OCI-LY1 (cell line): ENCODE data around the gene CTTNBP2NL.
"Not testable (repeated sequence)": the region's sequence is repeated elsewhere in the genome, so short reads cannot be mapped to it uniquely, and the experiment has no call there.

Experiments used
- H2AFZ ChIP-seq: fragments of 200-600 bp; sonication (generic), shearing (Covaris generic); 2 replicates; pipeline ENCODE4 v1.6.0; 2014; ENCODE audit warnings: antibody characterized with exemption, mild to moderate bottlenecking, low read length
- H3F3A ChIP-seq: fragments of 200-600 bp; sonication (generic), shearing (Covaris generic); 2 replicates; pipeline ENCODE4 v1.6.0; 2014; ENCODE audit warnings: mild to moderate bottlenecking, antibody characterized with exemption, low read length, moderate library complexity; ENCODE audit not compliant: insufficient read depth
- H3K27ac ChIP-seq: fragments of 200-600 bp; sonication (generic); 2 replicates; pipeline ENCODE4 v1.5.1; 2014; ENCODE audit warnings: low read length, mixed run types, mild to moderate bottlenecking, low read depth; ENCODE audit not compliant: poor library complexity, severe bottlenecking
- H3K27me3 ChIP-seq: fragments of 200-600 bp; sonication (generic); 2 replicates; pipeline ENCODE4 v1.6.0; 2014; ENCODE audit warnings: antibody characterized with exemption, mild to moderate bottlenecking, low read length, moderate library complexity; ENCODE audit not compliant: insufficient read depth
- H3K36me3 ChIP-seq: fragments of 200-600 bp; sonication (generic); 2 replicates; pipeline ENCODE4 v1.6.1; 2014; ENCODE audit warnings: mild to moderate bottlenecking, antibody characterized with exemption, low read length, moderate library complexity, mixed read lengths; ENCODE audit not compliant: insufficient read depth
- H3K4me1 ChIP-seq: fragments of 200-600 bp; sonication (generic); 2 replicates; pipeline ENCODE4 v1.5.1; 2014; ENCODE audit warnings: mild to moderate bottlenecking, low read length, moderate library complexity; ENCODE audit not compliant: insufficient read depth, severe bottlenecking
- H3K4me2 ChIP-seq: fragments of 200-600 bp; sonication (generic), shearing (Covaris generic); 2 replicates; pipeline ENCODE4 v1.6.1; 2014; ENCODE audit warnings: low read length
- H3K4me3 ChIP-seq: fragments of 200-600 bp; sonication (generic); 2 replicates; pipeline ENCODE4 v1.5.1; 2014; ENCODE audit warnings: low read length, low read depth, mild to moderate bottlenecking, mixed read lengths; ENCODE audit not compliant: poor library complexity, severe bottlenecking
- H3K79me2 ChIP-seq: fragments of 200-600 bp; shearing (Covaris generic); 2 replicates; pipeline ENCODE4 v1.6.1; 2016; ENCODE audit warnings: mixed run types, low read length, mixed read lengths; ENCODE audit not compliant: insufficient read depth
- H3K9ac ChIP-seq: fragments of 200-600 bp; sonication (generic), shearing (Covaris generic); 2 replicates; pipeline ENCODE4 v1.6.1; 2014; ENCODE audit warnings: mild to moderate bottlenecking, low read length, mixed read lengths
- H3K9me2 ChIP-seq: fragments of 200-600 bp; sonication (generic), shearing (Covaris generic); 2 replicates; pipeline ENCODE4 v1.6.1; 2014; ENCODE audit warnings: low read depth, mild to moderate bottlenecking, low read length, mixed read lengths
- H3K9me3 ChIP-seq: fragments of 200-600 bp; shearing (Covaris generic); 2 replicates; pipeline ENCODE4 v1.6.1; 2014; ENCODE audit warnings: low read length, mixed read lengths
- H4K20me1 ChIP-seq: fragments of 200-600 bp; sonication (generic), shearing (Covaris generic); 2 replicates; pipeline ENCODE4 v1.6.0; 2016; ENCODE audit warnings: mild to moderate bottlenecking, low read length; ENCODE audit not compliant: insufficient read depth
- EZH2 ChIP-seq: fragments of 200-600 bp; sonication (generic), shearing (Covaris generic); IDR thresholded peaks from 2 replicates; pipeline ENCODE4 v1.8.0; 2017; ENCODE audit warnings: borderline replicate concordance, mixed run types, mild to moderate bottlenecking, antibody characterized with exemption, low read length, moderate library complexity, mixed read lengths
- TF ChIP-seq, protein P1 (sequence below): fragments of 200-600 bp; sonication (generic), shearing (Covaris generic); IDR thresholded peaks from 2 replicates; pipeline ENCODE4 v1.5.1; 2017; ENCODE audit warnings: mild to moderate bottlenecking, antibody characterized with exemption, low read length, moderate library complexity, mixed read lengths

Gene CTTNBP2NL

DNA sequence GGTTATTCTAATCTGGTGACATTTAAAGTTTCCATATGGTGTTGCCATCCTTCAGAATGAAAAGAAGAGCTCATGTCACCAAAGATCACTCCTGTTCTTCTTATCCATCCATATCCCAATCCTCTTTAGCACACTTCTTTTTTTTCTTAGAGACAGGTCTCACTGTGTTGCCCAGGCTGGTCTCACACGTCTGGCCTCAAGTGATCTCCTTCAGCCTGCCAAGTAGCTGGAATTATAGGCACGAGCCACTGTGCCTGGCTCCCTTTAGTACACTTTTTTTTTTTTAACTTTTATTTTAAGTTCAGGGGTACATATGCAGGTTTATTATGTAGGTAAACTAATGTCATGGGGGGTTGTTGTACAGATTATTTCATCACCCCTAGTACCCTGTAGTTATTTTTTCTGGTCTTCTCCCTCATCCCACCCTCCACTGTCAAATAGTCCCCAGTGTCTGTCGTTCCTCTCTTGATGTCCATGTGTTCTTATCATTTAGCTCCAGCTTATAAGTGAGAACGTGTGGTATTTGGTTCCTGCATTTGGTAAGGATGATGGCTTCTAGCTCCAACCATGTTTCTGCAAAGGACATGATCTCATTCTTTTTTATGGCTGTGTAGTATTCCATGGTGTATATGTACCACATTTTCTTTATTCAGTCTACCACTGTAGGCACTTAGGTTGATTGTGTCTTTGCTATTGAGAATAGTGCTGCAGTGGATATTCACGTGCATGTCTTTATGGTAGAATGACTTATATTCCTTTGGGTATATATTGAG is 40.6 kb downstream of the CTTNBP2NL start:
- no peaks in the 10 kb centered on the region for H3K9me3 ChIP-seq
- H3K36me3 ChIP-seq: no peaks in the 10 kb centered on the region
- no peaks in the 10 kb centered on the region for H3K9me2 ChIP-seq
- H3K4me3 ChIP-seq: no peak overlapping the region
- H2AFZ ChIP-seq: no peak overlapping the region
- H3F3A ChIP-seq: no peaks in the 10 kb centered on the region
- no peaks in the 10 kb centered on the region for H4K20me1 ChIP-seq
- H3K4me1 ChIP-seq: no peaks in the 10 kb centered on the region
- H3K27me3 ChIP-seq: no peaks in the 10 kb centered on the region
- H3K9ac ChIP-seq: no peak overlapping the region
- no peaks in the 10 kb centered on the region for H3K79me2 ChIP-seq
- TF ChIP-seq, protein P1, sequence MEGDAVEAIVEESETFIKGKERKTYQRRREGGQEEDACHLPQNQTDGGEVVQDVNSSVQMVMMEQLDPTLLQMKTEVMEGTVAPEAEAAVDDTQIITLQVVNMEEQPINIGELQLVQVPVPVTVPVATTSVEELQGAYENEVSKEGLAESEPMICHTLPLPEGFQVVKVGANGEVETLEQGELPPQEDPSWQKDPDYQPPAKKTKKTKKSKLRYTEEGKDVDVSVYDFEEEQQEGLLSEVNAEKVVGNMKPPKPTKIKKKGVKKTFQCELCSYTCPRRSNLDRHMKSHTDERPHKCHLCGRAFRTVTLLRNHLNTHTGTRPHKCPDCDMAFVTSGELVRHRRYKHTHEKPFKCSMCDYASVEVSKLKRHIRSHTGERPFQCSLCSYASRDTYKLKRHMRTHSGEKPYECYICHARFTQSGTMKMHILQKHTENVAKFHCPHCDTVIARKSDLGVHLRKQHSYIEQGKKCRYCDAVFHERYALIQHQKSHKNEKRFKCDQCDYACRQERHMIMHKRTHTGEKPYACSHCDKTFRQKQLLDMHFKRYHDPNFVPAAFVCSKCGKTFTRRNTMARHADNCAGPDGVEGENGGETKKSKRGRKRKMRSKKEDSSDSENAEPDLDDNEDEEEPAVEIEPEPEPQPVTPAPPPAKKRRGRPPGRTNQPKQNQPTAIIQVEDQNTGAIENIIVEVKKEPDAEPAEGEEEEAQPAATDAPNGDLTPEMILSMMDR: no peak
- no peak for TF ChIP-seq EZH2
- no peak overlapping the region for H3K4me2 ChIP-seq
- no peak overlapping the region for H3K27ac ChIP-seq

DNA sequence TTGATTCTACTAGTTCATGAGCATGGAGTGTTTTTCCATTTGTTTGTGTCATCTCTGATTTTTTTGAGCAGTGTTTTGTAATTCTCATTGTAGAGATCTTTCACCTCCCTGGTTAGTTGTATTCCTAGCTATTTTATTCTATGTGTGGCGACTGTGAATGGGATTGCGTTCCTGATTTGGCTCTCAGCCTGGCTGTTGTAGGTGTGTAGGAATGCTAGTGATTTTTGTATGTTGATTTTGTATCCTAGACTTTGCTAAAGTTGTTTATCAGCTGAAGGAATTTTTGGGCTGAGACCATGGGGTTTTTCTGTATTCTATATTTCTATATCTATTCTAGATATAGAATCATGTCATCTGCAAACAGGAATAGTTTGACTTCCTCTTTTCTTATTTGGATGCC is 42.1 kb downstream of the CTTNBP2NL start:
- not testable (repeated sequence) for H3K36me3 ChIP-seq, H3K4me3 ChIP-seq, H3K4me2 ChIP-seq, H3K9me2 ChIP-seq, H3K27ac ChIP-seq, H3K9ac ChIP-seq, H3F3A ChIP-seq, H3K9me3 ChIP-seq, H3K4me1 ChIP-seq, H2AFZ ChIP-seq, H4K20me1 ChIP-seq, H3K27me3 ChIP-seq, H3K79me2 ChIP-seq

DNA sequence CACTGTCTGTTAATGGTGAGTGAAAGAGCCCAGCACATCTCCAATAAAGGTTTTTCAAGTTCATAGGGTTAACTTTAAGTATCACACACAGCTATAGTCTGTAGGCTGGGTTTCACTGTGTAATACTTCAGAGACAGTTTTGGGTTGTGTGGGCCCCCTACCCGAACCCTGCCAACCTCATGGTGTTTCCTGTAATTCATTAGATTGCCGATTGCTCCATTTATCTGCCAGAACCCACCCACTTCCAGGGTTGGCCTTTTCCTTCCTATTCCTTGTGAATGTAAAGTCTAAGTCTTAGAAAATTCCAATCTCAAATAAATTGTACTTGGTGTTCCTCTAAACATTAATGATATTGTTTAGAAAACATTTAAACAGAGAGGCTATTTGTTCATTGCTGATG is 43.6 kb downstream of the CTTNBP2NL start:
- Histone ChIP-seq H4K20me1 (no peaks in the 10 kb centered on the region), H3K27me3 (no peaks in the 10 kb centered on the region), H3F3A (no peaks in the 10 kb centered on the region), H3K36me3 (no peaks in the 10 kb centered on the region), H3K9me2 (no peaks in the 10 kb centered on the region), H3K4me3 (no peak overlapping the region), H3K9ac (no peak overlapping the region), H3K79me2 (no peaks in the 10 kb centered on the region), H3K4me1 (no peaks in the 10 kb centered on the region), H3K9me3 (no peaks in the 10 kb centered on the region), H2AFZ (no peak overlapping the region), H3K4me2 (no peak overlapping the region), H3K27ac (no peak overlapping the region)
- no peak for TF ChIP-seq EZH2
- TF ChIP-seq, protein P1: no peak

DNA sequence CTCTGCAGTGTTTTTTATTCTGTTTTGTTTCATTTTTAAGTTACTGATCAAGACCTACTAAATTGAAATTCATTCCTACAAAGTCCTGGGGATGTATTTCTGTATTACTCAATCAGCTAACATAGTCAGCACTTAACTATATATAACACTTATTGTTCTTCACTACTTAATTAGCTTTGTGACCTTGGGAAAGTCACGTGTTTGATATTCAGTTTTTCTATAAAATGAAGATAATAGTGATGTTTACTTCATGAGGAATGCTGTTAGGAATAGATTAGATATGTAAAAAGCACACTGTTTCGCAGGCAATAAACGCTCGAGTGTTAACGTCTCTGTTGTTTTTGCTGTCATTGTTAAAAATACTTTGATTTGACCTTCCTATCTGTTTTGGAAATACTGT is 44.6 kb downstream of the CTTNBP2NL start:
- no peaks in the 10 kb centered on the region for H3K79me2 ChIP-seq
- TF ChIP-seq EZH2: no peak
- TF ChIP-seq, protein P1: no peak

More for the DNA sequence above, 44.6 kb downstream of the CTTNBP2NL start:
- Histone ChIP-seq H3K4me1 (no peaks in the 10 kb centered on the region), H4K20me1 (no peaks in the 10 kb centered on the region), H3K4me2 (no peak overlapping the region), H3K4me3 (no peak overlapping the region), H3K36me3 (no peaks in the 10 kb centered on the region), H3K27ac (no peak overlapping the region), H3K9me2 (no peaks in the 10 kb centered on the region), H3K9ac (no peak overlapping the region), H3F3A (no peaks in the 10 kb centered on the region), H2AFZ (no peak overlapping the region), H3K27me3 (no peaks in the 10 kb centered on the region), H3K9me3 (no peaks in the 10 kb centered on the region)
